ENCODE data around the gene CEP43.

The CEP43 gene

DNA sequence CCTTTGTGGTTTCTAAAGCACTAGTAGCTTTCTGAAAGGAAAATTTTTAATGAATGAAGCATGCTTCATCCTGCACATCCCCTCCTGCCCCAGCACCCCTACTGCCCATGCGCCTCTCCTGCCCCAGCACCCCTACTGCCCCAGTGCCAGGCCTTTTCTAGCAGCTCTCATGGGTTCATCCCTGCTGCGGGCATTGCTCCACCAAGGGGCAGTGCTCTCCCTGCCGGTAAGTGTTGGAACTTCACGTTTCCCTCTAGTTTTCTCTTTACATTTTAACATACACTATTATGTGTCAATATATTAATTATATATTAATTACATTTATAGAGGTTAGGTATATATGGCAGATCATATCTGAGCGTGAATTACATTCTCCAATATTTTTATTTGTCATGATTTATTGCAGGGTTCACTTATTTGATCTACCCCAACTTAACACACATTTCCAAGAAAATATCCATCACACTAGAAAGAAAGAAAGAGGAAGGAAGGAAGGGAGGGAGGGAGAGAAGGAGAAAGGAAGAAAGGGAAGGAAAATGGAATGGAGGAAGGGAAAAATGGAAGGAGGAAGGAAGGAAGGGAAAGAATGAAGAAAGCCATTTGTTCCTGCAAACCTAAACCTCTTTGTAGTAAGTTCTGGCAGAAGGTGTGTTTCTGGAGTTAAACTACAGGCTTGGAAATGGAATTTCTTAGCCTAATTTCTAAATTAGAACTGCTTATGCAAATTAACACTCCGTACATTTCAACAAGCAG lies 46.8 kb downstream of the CEP43 start:
- H3K4me3 ChIP-seq (replicated peaks in 1 of 2; ENCODE audit: low read depth in 2 of 2, low read length in 2 of 2): no peak overlapping the region
- DNase-seq (ENCODE audit: low read depth in 2 of 2): no peak
- TF ChIP-seq, protein P1, sequence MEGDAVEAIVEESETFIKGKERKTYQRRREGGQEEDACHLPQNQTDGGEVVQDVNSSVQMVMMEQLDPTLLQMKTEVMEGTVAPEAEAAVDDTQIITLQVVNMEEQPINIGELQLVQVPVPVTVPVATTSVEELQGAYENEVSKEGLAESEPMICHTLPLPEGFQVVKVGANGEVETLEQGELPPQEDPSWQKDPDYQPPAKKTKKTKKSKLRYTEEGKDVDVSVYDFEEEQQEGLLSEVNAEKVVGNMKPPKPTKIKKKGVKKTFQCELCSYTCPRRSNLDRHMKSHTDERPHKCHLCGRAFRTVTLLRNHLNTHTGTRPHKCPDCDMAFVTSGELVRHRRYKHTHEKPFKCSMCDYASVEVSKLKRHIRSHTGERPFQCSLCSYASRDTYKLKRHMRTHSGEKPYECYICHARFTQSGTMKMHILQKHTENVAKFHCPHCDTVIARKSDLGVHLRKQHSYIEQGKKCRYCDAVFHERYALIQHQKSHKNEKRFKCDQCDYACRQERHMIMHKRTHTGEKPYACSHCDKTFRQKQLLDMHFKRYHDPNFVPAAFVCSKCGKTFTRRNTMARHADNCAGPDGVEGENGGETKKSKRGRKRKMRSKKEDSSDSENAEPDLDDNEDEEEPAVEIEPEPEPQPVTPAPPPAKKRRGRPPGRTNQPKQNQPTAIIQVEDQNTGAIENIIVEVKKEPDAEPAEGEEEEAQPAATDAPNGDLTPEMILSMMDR (IDR thresholded peaks at IDR 0.05; ENCODE audit: low read depth, low read length): no peak

DNA sequence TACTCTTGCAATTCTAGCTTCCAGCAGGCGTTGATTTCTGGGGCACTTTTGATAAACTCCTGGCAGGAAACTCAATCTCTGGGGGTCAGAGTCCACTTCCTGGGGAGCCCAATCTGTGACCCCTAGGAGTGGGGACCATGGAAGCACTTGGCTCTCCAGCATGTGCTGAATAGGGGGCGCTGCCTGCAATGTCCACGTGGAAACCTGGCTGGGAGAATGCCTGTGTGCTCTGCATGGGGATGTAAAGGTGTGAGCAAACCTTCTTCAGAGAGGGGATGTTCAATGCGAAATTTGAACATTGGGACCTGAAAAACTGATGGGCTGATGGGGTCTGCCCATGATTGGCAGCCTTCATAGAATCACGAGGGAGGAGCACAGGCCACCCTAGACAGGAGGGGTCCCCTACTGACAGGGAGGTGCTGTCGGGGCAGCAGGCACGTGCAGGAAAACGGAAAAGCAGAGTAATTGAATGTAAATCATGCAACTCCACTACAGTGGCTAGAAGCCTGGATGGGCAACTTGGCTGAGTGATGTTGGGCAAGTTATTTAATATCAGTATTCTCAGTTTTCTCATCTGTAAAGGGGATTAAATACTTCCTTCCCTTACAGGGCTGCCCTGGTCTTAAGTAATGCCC lies 47.8 kb downstream of the CEP43 start:
- TF ChIP-seq, protein P1 (IDR thresholded peaks at IDR 0.05; ENCODE audit: low read depth, low read length): no peak
- no peak overlapping the region for H3K4me3 ChIP-seq (replicated peaks in 1 of 2; ENCODE audit: low read depth in 2 of 2, low read length in 2 of 2)
- DNase-seq (ENCODE audit: low read depth in 2 of 2): no peak

DNA sequence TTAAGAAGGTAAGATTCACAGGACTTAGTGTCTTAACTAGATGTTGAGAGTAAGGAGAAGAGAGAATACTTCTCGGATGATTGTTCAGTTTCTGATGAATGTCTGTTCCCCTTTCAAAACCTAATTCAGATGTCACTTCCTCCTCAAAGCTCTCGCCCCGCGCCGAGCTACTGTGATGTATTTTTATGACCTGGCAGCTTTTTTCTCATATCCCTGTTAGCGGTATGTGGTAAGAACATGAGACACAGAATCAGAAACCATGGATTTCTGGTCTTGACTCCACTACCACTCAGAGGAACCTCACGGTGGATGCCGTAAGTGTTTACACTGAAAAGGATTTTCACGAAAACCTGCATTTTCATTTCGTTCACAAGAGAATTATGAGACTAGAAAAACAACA lies 48.4 kb downstream of the CEP43 start:
- DNase-seq (ENCODE audit: low read depth in 2 of 2): no peak
- no peak overlapping the region for H3K4me3 ChIP-seq (replicated peaks in 1 of 2; ENCODE audit: low read depth in 2 of 2, low read length in 2 of 2)
- TF ChIP-seq, protein P1 (IDR thresholded peaks at IDR 0.05; ENCODE audit: low read depth, low read length): no peak

Measured in cardiac fibroblast (primary cell).